Mesenteric fat pad (tissue), 1 donor: ENCODE results near the gene KIF18B. TPM values are rescaled to one million over a fixed set of nuclear protein-coding genes. Genes with fewer than 3 reads are reported as not detected.

Experiments used
- DNase-seq: peaks from one replicate; pipeline ENCODE4 v3.0.0-alpha.2; 2020; ENCODE audit warnings: low spot score
- total RNA-seq: library from RNA; stranded (reverse); fragmentation: NEBNext Ultra II Directional; extraction: Animal tissue kit (Norgen Biotek cat#: 25700); gene quantifications from one replicate; pipeline ENCODE4 v1.2.1, GENCODE V29; 2021
- donor health status: DM: yes; HTN: yes; CAD: no.

Gene KIF18B
- total RNA-seq, 1 donor from 2014 or later: not detected

- peak; percentile 73 for DNase-seq
Measured at GRCh38 chr17:44921122-44921882, 26.3 kb downstream of the KIF18B start.

GRCh38 chr17:44920565-44920940 is 27.0 kb downstream of the KIF18B start:
- no peak for DNase-seq

GRCh38 chr17:44919885-44920564 is 27.5 kb downstream of the KIF18B start:
- peak; percentile 91 for DNase-seq

DNA sequence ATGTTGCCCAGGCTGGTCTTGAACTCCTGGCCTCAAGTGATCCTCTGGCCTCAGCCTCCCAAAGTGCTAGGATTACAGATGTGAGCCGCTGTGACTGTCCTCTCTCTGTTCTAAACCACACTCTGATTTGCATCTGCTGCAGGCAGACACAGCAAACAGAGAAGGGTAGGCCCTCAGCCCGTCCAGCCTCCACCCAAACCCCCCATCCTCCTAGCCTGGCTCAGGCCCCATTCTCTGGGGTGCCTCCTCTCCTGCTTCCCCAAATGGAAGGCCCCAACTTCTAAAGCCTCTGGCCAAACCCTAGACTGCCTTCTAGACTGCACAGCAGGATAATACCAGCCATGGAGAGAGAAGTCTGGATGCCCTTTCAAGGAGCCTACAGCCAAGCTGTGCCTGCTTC is 28.2 kb downstream of the KIF18B start:
- DNase-seq: no peak

- DNase-seq: no peak
Measured at GRCh38 chr17:44918006-44918405, 29.6 kb downstream of the KIF18B start.

GRCh38 chr17:44917456-44917855 is 30.1 kb downstream of the KIF18B start:
- no peak for DNase-seq

DNA sequence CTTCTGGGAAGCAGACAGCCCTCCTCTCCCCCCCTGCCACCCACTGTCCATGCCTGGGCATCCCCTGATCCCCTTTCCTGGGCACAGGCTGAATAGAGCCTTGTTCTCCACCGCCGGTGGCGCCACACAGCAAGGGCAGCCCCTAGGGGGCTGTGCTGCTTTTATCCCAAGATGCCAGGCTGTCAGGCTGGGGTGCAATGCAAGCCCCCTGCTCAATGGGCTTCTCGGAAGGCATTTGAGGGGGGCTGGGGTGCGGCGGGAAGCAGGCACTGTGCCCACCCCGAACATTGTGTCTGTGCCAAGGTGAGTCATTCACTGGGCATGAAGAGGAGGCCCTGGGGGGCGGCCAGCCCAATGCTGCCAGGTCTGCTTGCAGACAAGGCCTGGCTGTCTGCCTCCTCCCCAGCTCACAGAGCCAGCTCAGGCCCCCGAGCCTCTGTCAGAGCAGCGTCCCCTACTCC is 30.8 kb downstream of the KIF18B start:
- DNase-seq: no peak

DNA sequence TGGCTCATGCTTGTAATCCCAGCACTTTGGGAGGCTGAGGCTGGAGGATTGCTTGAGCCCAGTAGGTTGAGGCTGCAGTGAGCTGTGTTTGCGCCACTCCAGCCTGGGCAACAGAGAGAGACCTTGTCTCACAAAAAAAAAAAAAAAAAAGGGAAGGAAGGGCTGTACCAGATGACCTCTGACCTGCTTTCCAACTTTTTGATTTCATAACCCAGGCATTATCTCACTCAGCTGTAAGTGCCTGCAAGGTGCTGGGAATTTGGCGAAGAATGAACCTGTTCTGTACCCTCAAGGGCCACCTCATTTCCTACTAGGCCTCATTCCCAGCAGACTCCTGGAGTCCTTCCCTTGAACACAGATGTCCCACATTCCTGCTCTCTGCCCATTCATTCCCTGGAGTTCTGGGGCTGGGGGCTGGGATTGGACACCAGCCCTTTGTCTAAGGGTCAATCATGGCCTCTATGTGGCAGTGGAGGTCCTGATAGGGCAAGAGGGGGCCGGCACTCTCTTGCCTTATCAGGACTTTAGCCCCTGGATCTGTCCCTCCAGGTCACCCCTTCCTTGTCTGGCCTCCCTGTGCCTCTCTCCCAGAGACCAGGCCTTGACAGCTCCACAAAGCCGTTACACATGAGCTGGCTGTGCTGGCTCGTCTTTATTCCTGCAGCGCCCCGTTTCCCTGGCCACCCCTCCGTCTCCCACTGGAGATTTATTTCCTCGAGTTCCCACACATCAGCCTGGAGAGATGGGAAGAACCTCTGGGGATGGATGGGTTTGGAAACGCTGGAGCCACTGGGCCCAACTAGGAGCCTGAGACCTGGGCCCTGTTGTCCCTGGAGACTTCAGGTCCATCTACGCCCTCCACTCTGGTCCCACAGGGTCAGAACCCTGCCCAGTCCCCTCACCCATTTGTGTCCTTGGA is 31.5 kb downstream of the KIF18B start:
- DNase-seq: no peak

DNA sequence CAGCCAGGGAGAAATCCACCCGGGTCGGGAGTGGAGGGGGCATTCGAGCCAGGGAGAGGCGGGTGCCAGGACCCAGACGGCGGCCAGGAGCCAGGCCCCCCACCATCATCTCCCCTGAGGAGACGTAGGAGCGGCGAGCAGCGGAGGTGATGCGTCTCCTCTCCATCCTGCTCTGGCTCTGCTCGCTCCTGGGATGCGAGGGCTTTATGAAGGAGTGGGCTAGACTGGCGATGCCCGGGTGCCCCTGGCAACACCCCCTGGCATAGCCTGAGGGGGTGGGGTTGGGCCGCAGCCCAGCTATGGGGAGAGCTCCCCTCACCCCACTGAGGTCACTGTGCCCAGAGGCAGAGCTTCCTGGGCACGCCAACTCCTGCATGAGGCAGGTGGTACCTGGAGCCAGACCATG is 32.2 kb downstream of the KIF18B start, which contains the start of gene GFAP:
Gene GFAP, minus strand, starts transcription at position 180 of the 406 bp plus-strand sequence. Its CDS starts 14 bp downstream, at position 166.
- no peak for DNase-seq

- DNase-seq: no peak
Measured at GRCh38 chr17:44914698-44915271, 32.8 kb downstream of the KIF18B start.

GRCh38 chr17:44914148-44914547 is 33.4 kb downstream of the KIF18B start:
- no peak for DNase-seq

GRCh38 chr17:44913676-44914075 is 33.9 kb downstream of the KIF18B start:
- DNase-seq: no peak

DNA sequence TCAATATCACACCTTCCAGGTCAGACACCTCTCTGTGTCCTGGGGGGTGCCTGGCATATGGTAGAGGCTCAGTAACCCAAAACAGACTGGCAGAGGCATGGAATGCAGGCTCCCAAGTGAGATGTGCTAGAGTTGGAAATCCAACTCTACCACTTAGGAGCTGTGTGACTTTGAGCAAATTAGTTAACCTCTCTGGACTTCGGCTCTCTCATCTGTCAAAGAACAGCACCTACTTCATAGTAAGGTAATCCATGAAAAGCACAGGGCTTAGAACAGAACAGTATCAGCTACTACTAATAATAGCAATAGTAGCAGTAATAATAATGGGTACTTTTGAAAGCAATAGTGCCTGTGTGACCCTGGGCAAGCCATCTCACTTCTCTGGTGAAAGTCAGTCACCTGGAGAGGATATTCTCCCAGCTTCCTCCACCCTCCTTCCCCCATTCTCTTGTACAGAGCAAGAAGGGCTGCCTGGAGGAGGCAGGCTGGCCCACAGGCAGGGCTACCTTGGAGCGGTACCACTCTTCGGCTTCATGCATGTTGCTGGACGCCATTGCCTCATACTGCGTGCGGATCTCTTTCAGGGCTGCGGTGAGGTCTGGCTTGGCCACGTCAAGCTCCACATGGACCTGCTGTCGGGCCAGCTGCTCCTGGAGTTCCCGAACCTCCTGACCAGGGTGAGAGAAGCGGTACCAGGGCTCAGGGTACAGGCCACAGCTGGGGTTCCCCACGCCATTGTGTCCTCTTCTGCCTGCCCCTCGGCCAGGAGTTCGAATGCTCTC is 34.6 kb downstream of the KIF18B start:
- no peak for DNase-seq

GRCh38 chr17:44911133-44912001 is 36.2 kb downstream of the KIF18B start:
- DNase-seq: no peak

- DNase-seq: no peak
Measured at GRCh38 chr17:44910231-44911106, 37.1 kb downstream of the KIF18B start.

GRCh38 chr17:44909681-44910144 is 37.9 kb downstream of the KIF18B start:
- no peak for DNase-seq

GRCh38 chr17:44908761-44909326 is 38.7 kb downstream of the KIF18B start:
- DNase-seq: no peak
